Measurements from ENCODE around the gene BBOX1. TPM values are rescaled to one million over a fixed set of nuclear protein-coding genes. Genes with fewer than 3 reads are reported as not detected.

BBOX1 gene
- total and polyA plus RNA-seq, 2 of the 8 experiments (the other 6 are each of a cell fraction or from before 2014, with no cell fraction given), result not detected

DNA sequence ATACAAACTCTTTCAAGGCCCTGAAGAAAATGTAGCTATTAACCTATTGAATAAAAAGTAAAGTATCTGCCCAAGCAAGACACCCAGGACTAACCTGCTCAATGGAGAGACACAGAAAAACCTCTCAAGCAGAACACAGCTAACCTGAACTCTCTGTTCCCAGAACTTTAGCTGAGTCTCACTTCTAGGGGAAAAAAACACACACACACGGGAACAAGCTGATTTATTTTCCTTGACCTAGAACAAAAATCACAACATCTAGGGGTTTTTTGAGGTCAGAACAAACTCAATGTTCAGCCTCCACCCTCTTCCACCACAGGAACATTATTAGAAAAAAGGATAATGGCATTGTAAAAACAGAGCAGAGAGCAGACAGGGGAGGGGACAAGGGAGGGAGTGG is 121.6 kb downstream of the BBOX1 start:
- no peak overlapping the region for H2BK5ac ChIP-seq (ENCODE audit: low read depth, low read length)
- DNase-seq (ENCODE audit: low read depth in 1 of 2, low spot score in 2 of 2) (no peak), FAIRE-seq (no peak)
- H3K79me1 ChIP-seq (ENCODE audit: low read depth, low read length), result no peaks in the 10 kb centered on the region
- H3K4ac ChIP-seq (replicated peaks; ENCODE audit: insufficient read length, low read depth, low read length), result no peak overlapping the region
- H3K4me2 ChIP-seq (ENCODE audit: insufficient read depth in 1 of 2, low read depth in 2 of 2, low read length in 2 of 2), result no peak overlapping the region
- no peak overlapping the region for H2AFZ ChIP-seq (ENCODE audit: low read length)
- no peak overlapping the region for H4K5ac ChIP-seq (ENCODE audit: insufficient read length, low read depth, low read length)
- H2BK120ac ChIP-seq (replicated peaks; ENCODE audit: low read depth, low read length), result no peak overlapping the region
- no peak overlapping the region for H3K23ac ChIP-seq (ENCODE audit: insufficient read length)
- H3K14ac ChIP-seq (ENCODE audit: insufficient read length), result no peak overlapping the region
- no peak overlapping the region for H3K27ac ChIP-seq (ENCODE audit: low read depth, low read length)
- 89% methylated on average over 1 of the region's 1 CpG; no CpG with 5 or more reads in 1 of the 2 experiments for WGBS, 2 experiments (ENCODE audit: extremely low coverage in 1 of 2, insufficient coverage in 1 of 2, insufficient read length in 1 of 2, insufficient replicate concordance in 2 of 2, low coverage in 1 of 2, low lambda C conversion rate in 2 of 2, missing lambda C conversion rate in 1 of 2)
- H2AK5ac ChIP-seq (ENCODE audit: low read depth, low read length), result no peak overlapping the region
- H3K4me3 ChIP-seq (ENCODE audit: extremely low read depth in 1 of 4, insufficient read depth in 2 of 4, low read depth in 3 of 4, low read length in 4 of 4), result no peak overlapping the region
- no peak overlapping the region for H3K56ac ChIP-seq (replicated peaks; ENCODE audit: insufficient read length, low read depth, low read length)
- H3K79me2 ChIP-seq (ENCODE audit: control insufficient read depth in 1 of 2, insufficient read depth in 2 of 2, low read length in 2 of 2), result no peaks in the 10 kb centered on the region
- no peaks in the 10 kb centered on the region for H3K4me1 ChIP-seq (replicated peaks in 1 of 4; ENCODE audit: control insufficient read depth in 3 of 4, insufficient read depth in 4 of 4, low read length in 3 of 4)
- CTCF ChIA-PET (ENCODE audit: partially characterized antibody), result interaction anchor here (0.8 to 6.2 kb wide), 8 partner anchors 9 to 878 kb away, joined by 3 to 77 read pairs (median 4); no protein-coding TSS in a partner anchor
- no peak overlapping the region for H3K9ac ChIP-seq (replicated peaks in 1 of 4; ENCODE audit: extremely low read depth in 1 of 4, low read depth in 3 of 4, low read length in 3 of 4)
- no peaks in the 10 kb centered on the region for H4K20me1 ChIP-seq (replicated peaks in 1 of 2; ENCODE audit: control insufficient read depth in 1 of 2, insufficient read depth in 2 of 2, low read length in 2 of 2)
- no peak overlapping the region for H4K8ac ChIP-seq (ENCODE audit: extremely low read depth, insufficient read depth, low read length)
- no peak overlapping the region for H2BK12ac ChIP-seq (ENCODE audit: low read depth, low read length)
- no peak overlapping the region for H2BK20ac ChIP-seq (ENCODE audit: low read length)
- H3K36me3 ChIP-seq (ENCODE audit: control insufficient read depth in 2 of 4, insufficient read depth in 4 of 4, low read length in 3 of 4), result peaks cover 0 to 3% (median 0%) of the 10 kb centered on the region in 4 experiments; a peak in 1 of 8 replicates
- H3K23me2 ChIP-seq (ENCODE audit: low read depth, low read length), result no peaks in the 10 kb centered on the region
- POLR2A ChIA-PET (ENCODE audit: partially characterized antibody), result interaction anchor here (0.9 kb wide), 1 partner anchor 11 kb away, joined by 4 read pairs; no protein-coding TSS in a partner anchor
- no peak overlapping the region for H4K91ac ChIP-seq (replicated peaks; ENCODE audit: insufficient read length, low read length)
- H3K27me3 ChIP-seq (replicated peaks in 1 of 4; ENCODE audit: control insufficient read depth in 3 of 4, extremely low read depth in 1 of 4, insufficient read depth in 3 of 4, low read length in 3 of 4), result no peaks in the 10 kb centered on the region
- H3K18ac ChIP-seq (ENCODE audit: extremely low read depth, low read length), result no peak overlapping the region
- no peak overlapping the region for H2BK15ac ChIP-seq (ENCODE audit: low read length)
- peaks cover 2 to 3% of the 10 kb centered on the region in 2 experiments; a peak in 2 of 4 replicates for H3K9me3 ChIP-seq (ENCODE audit: insufficient read depth in 2 of 2, low read depth in 1 of 2, low read length in 1 of 2)
- TF ChIP-seq ASH2L (IDR thresholded peaks at IDR 0.05; ENCODE audit: low read length) (no peak), YY1 (IDR thresholded peaks at IDR 0.05; ENCODE audit: low read depth, low read length) (no peak), SP4 (IDR thresholded peaks at IDR 0.05; ENCODE audit: low read length) (no peak), HDAC2 (IDR thresholded peaks at IDR 0.05; ENCODE audit: borderline replicate concordance in 1 of 2, low read depth in 2 of 2, low read length in 2 of 2) (no peak), RAD21 (IDR thresholded peaks at IDR 0.05 in 1 of 2, conservative IDR thresholded peaks at IDR 0.05 in 1 of 2; ENCODE audit: low read depth in 2 of 2, low read length in 2 of 2) (no peak), CHD2 (IDR thresholded peaks at IDR 0.05; ENCODE audit: low read length) (no peak), CTBP2 (IDR thresholded peaks at IDR 0.05; ENCODE audit: borderline replicate concordance, insufficient read depth, insufficient read length, low read length) (no peak)
- TF ChIP-seq, protein P1, sequence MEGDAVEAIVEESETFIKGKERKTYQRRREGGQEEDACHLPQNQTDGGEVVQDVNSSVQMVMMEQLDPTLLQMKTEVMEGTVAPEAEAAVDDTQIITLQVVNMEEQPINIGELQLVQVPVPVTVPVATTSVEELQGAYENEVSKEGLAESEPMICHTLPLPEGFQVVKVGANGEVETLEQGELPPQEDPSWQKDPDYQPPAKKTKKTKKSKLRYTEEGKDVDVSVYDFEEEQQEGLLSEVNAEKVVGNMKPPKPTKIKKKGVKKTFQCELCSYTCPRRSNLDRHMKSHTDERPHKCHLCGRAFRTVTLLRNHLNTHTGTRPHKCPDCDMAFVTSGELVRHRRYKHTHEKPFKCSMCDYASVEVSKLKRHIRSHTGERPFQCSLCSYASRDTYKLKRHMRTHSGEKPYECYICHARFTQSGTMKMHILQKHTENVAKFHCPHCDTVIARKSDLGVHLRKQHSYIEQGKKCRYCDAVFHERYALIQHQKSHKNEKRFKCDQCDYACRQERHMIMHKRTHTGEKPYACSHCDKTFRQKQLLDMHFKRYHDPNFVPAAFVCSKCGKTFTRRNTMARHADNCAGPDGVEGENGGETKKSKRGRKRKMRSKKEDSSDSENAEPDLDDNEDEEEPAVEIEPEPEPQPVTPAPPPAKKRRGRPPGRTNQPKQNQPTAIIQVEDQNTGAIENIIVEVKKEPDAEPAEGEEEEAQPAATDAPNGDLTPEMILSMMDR (IDR thresholded peaks at IDR 0.05; ENCODE audit: control extremely low read depth in 1 of 3, insufficient read depth in 1 of 3, low read depth in 1 of 3, low read length in 3 of 3), result no peak
- TF ChIP-seq, protein P2, sequence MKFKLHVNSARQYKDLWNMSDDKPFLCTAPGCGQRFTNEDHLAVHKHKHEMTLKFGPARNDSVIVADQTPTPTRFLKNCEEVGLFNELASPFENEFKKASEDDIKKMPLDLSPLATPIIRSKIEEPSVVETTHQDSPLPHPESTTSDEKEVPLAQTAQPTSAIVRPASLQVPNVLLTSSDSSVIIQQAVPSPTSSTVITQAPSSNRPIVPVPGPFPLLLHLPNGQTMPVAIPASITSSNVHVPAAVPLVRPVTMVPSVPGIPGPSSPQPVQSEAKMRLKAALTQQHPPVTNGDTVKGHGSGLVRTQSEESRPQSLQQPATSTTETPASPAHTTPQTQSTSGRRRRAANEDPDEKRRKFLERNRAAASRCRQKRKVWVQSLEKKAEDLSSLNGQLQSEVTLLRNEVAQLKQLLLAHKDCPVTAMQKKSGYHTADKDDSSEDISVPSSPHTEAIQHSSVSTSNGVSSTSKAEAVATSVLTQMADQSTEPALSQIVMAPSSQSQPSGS (IDR thresholded peaks at IDR 0.05; ENCODE audit: low read length), result no peak

Data from H1 (cell line).